Endodermal cell (in vitro differentiated cells): ENCODE data around the gene TMEM120A. TPM values are rescaled to one million over a fixed set of nuclear protein-coding genes. Genes with fewer than 3 reads are reported as not detected.

ENCODE experiments used
- DNase-seq: peaks from one replicate; pipeline ENCODE4 v3.0.0-alpha.2; 2017
- H3K27ac ChIP-seq: 2 replicates; pipeline ENCODE4 v1.5.1; 2013; ENCODE audit warnings: mild to moderate bottlenecking, low read depth, low read length, moderate library complexity
- H3K27me3 ChIP-seq: 2 replicates; pipeline ENCODE4 v1.6.1; 2013; ENCODE audit warnings: mild to moderate bottlenecking, low read length, moderate library complexity; ENCODE audit not compliant: insufficient read depth, control insufficient read depth, poor library complexity, severe bottlenecking
- H3K36me3 ChIP-seq: 2 replicates; pipeline ENCODE4 v1.7.0; 2013; ENCODE audit warnings: mild to moderate bottlenecking, low read length, moderate library complexity; ENCODE audit not compliant: control insufficient read depth, insufficient read depth
- H3K4me1 ChIP-seq: one replicate; pipeline ENCODE4 v1.7.0; 2013; ENCODE audit warnings: low read length; ENCODE audit not compliant: control insufficient read depth, insufficient read depth
- H3K4me3 ChIP-seq: 2 replicates; pipeline ENCODE4 v1.5.1; 2013; ENCODE audit warnings: mild to moderate bottlenecking, low read length, moderate library complexity
- H3K9ac ChIP-seq: 2 replicates; pipeline ENCODE4 v1.6.1; 2013; ENCODE audit warnings: mild to moderate bottlenecking, low read length, moderate library complexity; ENCODE audit not compliant: poor library complexity, severe bottlenecking; ENCODE audit errors: extremely low read depth
- H3K9me3 ChIP-seq: 2 replicates; pipeline ENCODE4 v1.6.1; 2013; ENCODE audit warnings: mild to moderate bottlenecking, low read length, moderate library complexity; ENCODE audit not compliant: control insufficient read depth
- H3K27ac Mint-ChIP-seq: 2 replicates; pipeline ENCODE4 v1.8.0; 2020; ENCODE audit warnings: mixed read lengths
- H3K27me3 Mint-ChIP-seq: 2 replicates; pipeline ENCODE4 v1.8.0; 2021; ENCODE audit warnings: mild to moderate bottlenecking, mixed read lengths; ENCODE audit not compliant: insufficient read depth
- H3K36me3 Mint-ChIP-seq: 2 replicates; pipeline ENCODE4 v1.8.0; 2020; ENCODE audit warnings: low read depth, mixed read lengths
- H3K4me1 Mint-ChIP-seq: 2 replicates; pipeline ENCODE4 v1.8.0; 2020; ENCODE audit warnings: mixed read lengths
- H3K4me3 Mint-ChIP-seq: 2 replicates; pipeline ENCODE4 v1.8.0; 2020; ENCODE audit warnings: mild to moderate bottlenecking, moderate library complexity, mixed read lengths
- H3K9me3 Mint-ChIP-seq: 2 replicates; pipeline ENCODE4 v1.8.0; 2020; ENCODE audit warnings: mild to moderate bottlenecking, mixed read lengths
- CTCF ChIP-seq: fragments of 200-600 bp; sonication (generic); conservative IDR thresholded peaks from 2 replicates; pipeline ENCODE4 v1.5.0; 2021; ENCODE audit warnings: antibody characterized with exemption, mild to moderate bottlenecking
- WGBS, 2 experiments: methylation state at CpG; one replicate each; pipeline versions ENCODE4 v1.1.5 to v1.1.7; 2013; ENCODE audit warnings: missing lambda C conversion rate in 2 of 2, mixed read lengths in 1 of 2; ENCODE audit not compliant: insufficient coverage in 1 of 2, insufficient read length in 1 of 2; 5-methylcytosine and 5-hydroxymethylcytosine counted together
- long read RNA-seq, 4 experiments: library from polyadenylated mRNA in 2 of 4; library from RNA in 1 of 4; library from capped mRNA in 1 of 4; stranded (forward) in 3 of 4; unstranded in 1 of 4; transcript quantifications; one replicate each; pipeline ENCODE4 v2.0.0, GENCODE V29; 2020 to 2021; ENCODE audit warnings: inconsistent platforms in 1 of 4
- polyA plus RNA-seq, 2 experiments: library from polyadenylated mRNA; stranded (reverse); fragments of 50-300 nt; gene quantifications; one replicate each; pipeline ENCODE4 v1.2.3, GENCODE V29; 2013
- total RNA-seq, 2 donors: library from RNA; stranded (reverse); fragmentation: NEBNext Ultra II Directional in 1 of 2; extraction: Animal tissue kit (Norgen Biotek cat#: 25700) in 1 of 2; gene quantifications; 2 replicates in 1 of 2; 3 replicates in 1 of 2; pipeline ENCODE4 v1.2.1, GENCODE V29; 2021

Gene TMEM120A
- total RNA-seq: 10 to 100 TPM; 18.8 to 19.1 TPM
- polyA plus RNA-seq (2013, experiment 1 of 2): 28.4 TPM
- polyA plus RNA-seq (2013, experiment 2 of 2): 30.6 TPM
- long read RNA-seq, experiment 1, partial matches to known transcripts: 3 of 8 reads
- long read RNA-seq, experiment 1, other reads (novel, unspliced or antisense): 2 of 8 reads
- long read RNA-seq, experiment 2, transcript TMEM120A-214 (12 exons, 1,456 nt): major isoform, 25 of 76 reads
- long read RNA-seq, experiment 2, partial matches to known transcripts: 27 of 76 reads
- long read RNA-seq, experiment 2, other reads (novel, unspliced or antisense): 22 of 76 reads
- long read RNA-seq, experiment 3, transcript TMEM120A-214 (12 exons, 1,456 nt): major isoform, 36 of 106 reads
- long read RNA-seq, experiment 3, partial matches to known transcripts: 38 of 106 reads
- long read RNA-seq, experiment 3, other reads (novel, unspliced or antisense): 26 of 106 reads
- long read RNA-seq, experiment 4, transcript TMEM120A-214 (12 exons, 1,456 nt): major isoform, 11 of 19 reads
- long read RNA-seq, experiment 4, partial matches to known transcripts: 1 of 19 reads
- long read RNA-seq, experiment 4, other reads (novel, unspliced or antisense): 1 of 19 reads

- peak within 1 kb of the TSS; percentile 54 for H3K4me3 Mint-ChIP-seq
- H3K9me3 ChIP-seq: no peaks in the 10 kb centered on the region
- peaks cover 35% of the 10 kb centered on the region for H3K36me3 Mint-ChIP-seq
- no peaks in the 10 kb centered on the region for H3K9me3 Mint-ChIP-seq
- no peaks in the 10 kb centered on the region for H3K27me3 Mint-ChIP-seq
- H3K4me1 ChIP-seq: peaks cover 6% of the 10 kb centered on the region
- H3K36me3 ChIP-seq: peaks cover 13% of the 10 kb centered on the region
- H3K27me3 ChIP-seq: no peaks in the 10 kb centered on the region
- peaks cover 19% of the 10 kb centered on the region for H3K4me1 Mint-ChIP-seq
- WGBS, 2 experiments: 5 to 6% methylated on average over 30 to 51 of the region's 51 CpGs
- peak; percentile 98 for DNase-seq
- H3K27ac Mint-ChIP-seq: peak within 1 kb of the TSS; percentile 85
- H3K27ac ChIP-seq: peak within 1 kb of the TSS; percentile 73
- H3K9ac ChIP-seq: peak within 1 kb of the TSS; percentile 38
- peak within 1 kb of the TSS; percentile 83 for H3K4me3 ChIP-seq
- TF ChIP-seq CTCF: no peak
Observed at GRCh38 chr7:75994388-75995051, at the start of gene TMEM120A. Gene TMEM120A, minus strand, starts transcription at chr7:75994595. Its CDS starts 25 bp downstream, at chr7:75994570.

GRCh38 chr7:76040126-76040525, 45.7 kb upstream of the TMEM120A start:
- Mint-ChIP-seq H3K4me3 (no peak overlapping the region), H3K9me3 (no peaks in the 10 kb centered on the region), H3K4me1 (peaks cover 7% of the 10 kb centered on the region), H3K27me3 (no peaks in the 10 kb centered on the region), H3K27ac (no peak overlapping the region), H3K36me3 (peaks cover 21% of the 10 kb centered on the region)
- Histone ChIP-seq H3K36me3 (peaks cover 5% of the 10 kb centered on the region), H3K9ac (no peak overlapping the region), H3K27me3 (no peaks in the 10 kb centered on the region), H3K4me3 (no peak overlapping the region), H3K4me1 (no peaks in the 10 kb centered on the region), H3K27ac (no peak overlapping the region), H3K9me3 (no peaks in the 10 kb centered on the region)
- TF ChIP-seq CTCF: no peak
- 87 to 92% methylated on average over 5 to 6 of the region's 6 CpGs for WGBS, 2 experiments
- DNase-seq: no peak

GRCh38 chr7:76037310-76037709, 42.9 kb upstream of the TMEM120A start:
- WGBS, 2 experiments: 93 to 94% methylated on average over 2 to 5 of the region's 5 CpGs
- no peaks in the 10 kb centered on the region for H3K27me3 Mint-ChIP-seq
- H3K36me3 Mint-ChIP-seq: peaks cover 21% of the 10 kb centered on the region
- no peak for DNase-seq
- no peaks in the 10 kb centered on the region for H3K9me3 ChIP-seq
- no peak overlapping the region for H3K9ac ChIP-seq
- H3K27ac ChIP-seq: no peak overlapping the region
- H3K4me1 ChIP-seq: no peaks in the 10 kb centered on the region
- no peaks in the 10 kb centered on the region for H3K36me3 ChIP-seq
- no peaks in the 10 kb centered on the region for H3K9me3 Mint-ChIP-seq
- TF ChIP-seq CTCF: no peak
- no peaks in the 10 kb centered on the region for H3K27me3 ChIP-seq
- no peaks in the 10 kb centered on the region for H3K4me1 Mint-ChIP-seq
- no peak overlapping the region for H3K4me3 ChIP-seq
- H3K27ac Mint-ChIP-seq: no peak overlapping the region
- H3K4me3 Mint-ChIP-seq: no peak overlapping the region
